Measurements from ENCODE around the gene MPST. TPM values are rescaled to one million over a fixed set of nuclear protein-coding genes. Genes with fewer than 3 reads are reported as not detected.

MPST gene
- total RNA-seq, 1 experiment from 2014 or later: 66.6 TPM

DNA sequence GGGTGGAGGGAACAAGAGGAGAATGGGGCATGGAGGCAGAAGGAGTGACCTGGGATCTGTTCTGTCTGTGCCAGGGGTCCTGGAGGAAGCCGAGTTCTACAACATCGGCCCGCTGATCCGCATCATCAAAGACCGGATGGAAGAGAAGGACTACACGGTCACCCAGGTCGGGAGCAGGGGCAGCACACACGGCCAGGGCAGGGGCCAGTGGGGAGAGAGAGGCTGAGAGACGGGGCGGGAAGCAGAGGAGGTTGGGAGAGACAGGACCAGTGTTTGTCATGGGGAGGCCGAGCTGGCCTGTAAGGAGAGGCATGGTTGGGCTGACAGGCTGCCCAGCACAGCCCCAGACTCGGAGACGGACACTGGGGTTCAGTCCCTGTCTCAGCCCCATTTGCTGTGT is 36.7 kb downstream of the MPST start:
- Histone ChIP-seq H3K4me1 (ENCODE audit: insufficient read depth, low read length, poor library complexity, severe bottlenecking) (peaks cover 4% of the 10 kb centered on the region), H3K9me3 (ENCODE audit: low read depth, low read length, poor library complexity, severe bottlenecking) (no peaks in the 10 kb centered on the region), H3K4me3 (ENCODE audit: low read depth, low read length, poor library complexity, severe bottlenecking) (no peak overlapping the region), H3K27me3 (replicated peaks; ENCODE audit: insufficient read depth, low read depth, low read length, poor library complexity) (no peaks in the 10 kb centered on the region), H3K36me3 (ENCODE audit: insufficient read depth, low read length, poor library complexity, severe bottlenecking) (peaks cover 5% of the 10 kb centered on the region), H3K27ac (ENCODE audit: low read depth, low read length, poor library complexity, severe bottlenecking) (no peak overlapping the region)
- CTCF ChIA-PET: no interaction called here
- no peak for DNase-seq (ENCODE audit: low spot score)
- no peak for TF ChIP-seq EZH2 (IDR thresholded peaks at IDR 0.05; ENCODE audit: borderline replicate concordance, low read depth, low read length, poor library complexity, severe bottlenecking)
- TF ChIP-seq, protein P1, sequence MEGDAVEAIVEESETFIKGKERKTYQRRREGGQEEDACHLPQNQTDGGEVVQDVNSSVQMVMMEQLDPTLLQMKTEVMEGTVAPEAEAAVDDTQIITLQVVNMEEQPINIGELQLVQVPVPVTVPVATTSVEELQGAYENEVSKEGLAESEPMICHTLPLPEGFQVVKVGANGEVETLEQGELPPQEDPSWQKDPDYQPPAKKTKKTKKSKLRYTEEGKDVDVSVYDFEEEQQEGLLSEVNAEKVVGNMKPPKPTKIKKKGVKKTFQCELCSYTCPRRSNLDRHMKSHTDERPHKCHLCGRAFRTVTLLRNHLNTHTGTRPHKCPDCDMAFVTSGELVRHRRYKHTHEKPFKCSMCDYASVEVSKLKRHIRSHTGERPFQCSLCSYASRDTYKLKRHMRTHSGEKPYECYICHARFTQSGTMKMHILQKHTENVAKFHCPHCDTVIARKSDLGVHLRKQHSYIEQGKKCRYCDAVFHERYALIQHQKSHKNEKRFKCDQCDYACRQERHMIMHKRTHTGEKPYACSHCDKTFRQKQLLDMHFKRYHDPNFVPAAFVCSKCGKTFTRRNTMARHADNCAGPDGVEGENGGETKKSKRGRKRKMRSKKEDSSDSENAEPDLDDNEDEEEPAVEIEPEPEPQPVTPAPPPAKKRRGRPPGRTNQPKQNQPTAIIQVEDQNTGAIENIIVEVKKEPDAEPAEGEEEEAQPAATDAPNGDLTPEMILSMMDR (conservative IDR thresholded peaks at IDR 0.05; ENCODE audit: low read depth, low read length): no peak
- no TSS peak for BruUV-seq (replicated peaks)
- intact Hi-C loops (cut with micrococcal nuclease; ENCODE audit: unreplicated experiment): no loop called here
- POLR2A ChIA-PET (ENCODE audit: low non-redundant PET): no interaction called here

DNA sequence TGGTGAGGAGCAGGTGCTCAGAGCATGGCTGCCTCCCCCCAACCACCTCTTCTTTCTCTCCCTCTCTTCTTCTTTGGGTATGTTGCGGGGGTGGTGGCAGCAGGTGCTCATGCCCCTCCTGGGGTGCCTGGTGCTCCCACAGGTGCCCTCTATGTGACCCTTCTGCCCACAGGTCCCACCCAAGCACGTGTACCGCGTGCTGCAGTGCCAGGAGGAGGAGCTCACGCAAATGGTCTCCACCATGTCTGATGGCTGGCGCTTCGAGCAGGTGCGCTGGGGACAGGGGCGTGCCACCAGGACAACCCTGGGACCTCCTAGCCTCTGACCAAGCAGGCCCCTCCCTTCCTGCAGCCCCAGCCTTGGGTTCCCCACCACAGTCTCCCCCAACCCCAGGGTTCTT is 37.7 kb downstream of the MPST start:
- peaks cover 5% of the 10 kb centered on the region for H3K36me3 ChIP-seq (ENCODE audit: insufficient read depth, low read length, poor library complexity, severe bottlenecking)
- H3K9me3 ChIP-seq (ENCODE audit: low read depth, low read length, poor library complexity, severe bottlenecking): no peaks in the 10 kb centered on the region
- intact Hi-C loops (cut with micrococcal nuclease; ENCODE audit: unreplicated experiment): no loop called here
- no peak overlapping the region for H3K27ac ChIP-seq (ENCODE audit: low read depth, low read length, poor library complexity, severe bottlenecking)
- no TSS peak for BruUV-seq (replicated peaks)
- TF ChIP-seq, protein P1 (conservative IDR thresholded peaks at IDR 0.05; ENCODE audit: low read depth, low read length): no peak
- no peak for TF ChIP-seq EZH2 (IDR thresholded peaks at IDR 0.05; ENCODE audit: borderline replicate concordance, low read depth, low read length, poor library complexity, severe bottlenecking)
- peaks cover 3% of the 10 kb centered on the region for H3K4me1 ChIP-seq (ENCODE audit: insufficient read depth, low read length, poor library complexity, severe bottlenecking)
- CTCF ChIA-PET: no interaction called here
- H3K4me3 ChIP-seq (ENCODE audit: low read depth, low read length, poor library complexity, severe bottlenecking): no peak overlapping the region
- POLR2A ChIA-PET (ENCODE audit: low non-redundant PET): no interaction called here
- no peaks in the 10 kb centered on the region for H3K27me3 ChIP-seq (replicated peaks; ENCODE audit: insufficient read depth, low read depth, low read length, poor library complexity)
- no peak for DNase-seq (ENCODE audit: low spot score)

DNA sequence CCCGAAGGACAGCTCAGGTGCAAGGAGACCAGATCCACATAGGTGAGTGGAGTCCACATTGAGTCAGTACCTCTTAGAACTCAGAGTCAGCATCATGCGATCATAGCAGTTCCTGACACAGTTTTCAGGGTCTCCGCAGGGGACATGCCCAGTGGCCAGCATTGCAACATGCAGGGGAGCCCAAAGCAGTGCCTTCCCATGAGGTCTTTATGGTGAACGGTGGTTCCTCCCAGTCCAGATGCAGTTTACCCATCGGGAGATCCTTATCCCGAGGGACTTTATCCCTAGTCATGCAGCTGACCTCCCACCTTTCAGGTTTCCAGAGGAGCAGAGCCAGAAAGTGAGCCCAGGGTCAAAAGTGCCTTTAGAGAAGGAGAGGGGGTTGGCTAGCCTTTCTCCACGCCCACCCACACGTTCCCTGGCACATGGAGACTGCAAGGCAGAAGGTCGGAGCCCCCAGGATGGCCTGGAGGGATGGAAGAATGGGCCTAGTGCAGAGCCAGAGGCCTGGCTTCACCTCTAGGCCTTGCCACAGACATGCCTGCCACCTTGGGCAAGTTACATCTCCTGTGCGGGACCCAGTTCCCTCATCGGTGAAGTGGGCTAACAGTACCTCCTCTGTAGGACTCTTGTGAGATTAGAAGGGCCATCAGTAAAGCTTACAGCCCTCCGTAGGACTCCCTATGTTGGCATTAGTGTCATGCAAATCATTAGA is 38.4 kb downstream of the MPST start:
- Histone ChIP-seq H3K27me3 (replicated peaks; ENCODE audit: insufficient read depth, low read depth, low read length, poor library complexity) (no peaks in the 10 kb centered on the region), H3K36me3 (ENCODE audit: insufficient read depth, low read length, poor library complexity, severe bottlenecking) (peaks cover 5% of the 10 kb centered on the region), H3K4me3 (ENCODE audit: low read depth, low read length, poor library complexity, severe bottlenecking) (no peak overlapping the region), H3K4me1 (ENCODE audit: insufficient read depth, low read length, poor library complexity, severe bottlenecking) (no peaks in the 10 kb centered on the region), H3K9me3 (ENCODE audit: low read depth, low read length, poor library complexity, severe bottlenecking) (no peaks in the 10 kb centered on the region), H3K27ac (ENCODE audit: low read depth, low read length, poor library complexity, severe bottlenecking) (no peak overlapping the region)
- DNase-seq (ENCODE audit: low spot score): no peak
- intact Hi-C loops (cut with micrococcal nuclease; ENCODE audit: unreplicated experiment): no loop called here
- TF ChIP-seq, protein P1 (conservative IDR thresholded peaks at IDR 0.05; ENCODE audit: low read depth, low read length): no peak
- no peak for TF ChIP-seq EZH2 (IDR thresholded peaks at IDR 0.05; ENCODE audit: borderline replicate concordance, low read depth, low read length, poor library complexity, severe bottlenecking)
- ChIA-PET CTCF (no interaction called here), POLR2A (ENCODE audit: low non-redundant PET) (no interaction called here)
- no TSS peak for BruUV-seq (replicated peaks)

Measured in A673 (cell line).